PC-3 (cell line): ENCODE data around the gene ERAP2.

Source experiments
- CTCF ChIP-seq: fragments of 300-600 bp; sonication (generic); conservative IDR thresholded peaks from 2 replicates; pipeline ENCODE4 v1.5.1; 2017; ENCODE audit warnings: antibody characterized with exemption, low read depth, mild to moderate bottlenecking, low read length
- EZH2 ChIP-seq: fragments of 300-600 bp; sonication (generic); IDR thresholded peaks from one replicate; pipeline ENCODE4 v1.6.1; 2017; ENCODE audit warnings: antibody characterized with exemption, mild to moderate bottlenecking, low read length; ENCODE audit not compliant: unreplicated experiment
- EZH2phosphoT487 ChIP-seq: fragments of 300-600 bp; sonication (generic); IDR thresholded peaks from 2 replicates; pipeline ENCODE4 v1.6.1; 2018; ENCODE audit warnings: mild to moderate bottlenecking, antibody characterized with exemption, low read length, borderline replicate concordance

GRCh38 chr5:96871027-96871399 is 5.3 kb upstream of the ERAP2 start:
- no peak for TF ChIP-seq CTCF
- no peak for TF ChIP-seq EZH2phosphoT487
- no peak for TF ChIP-seq EZH2
